Endothelial cell of umbilical vein (primary cell): ENCODE measurements around the gene YTHDC2. TPM values are rescaled to one million over a fixed set of nuclear protein-coding genes. Genes with fewer than 3 reads are reported as not detected.

Experiments
- BruUV-seq: library from RNA; stranded (reverse); fragments of 400-500 nt; replicated peaks from 2 replicates; lab custom pipeline; 2021; lab: Mats Ljungman, UMichigan
- CTCF ChIA-PET: fragments of 300-600, 350-600 bp; sonication (Branson Sonifier 250); formaldehyde crosslinking; loops from one replicate; lab custom pipeline; 2021; ENCODE audit warnings: antibody characterized with exemption, inconsistent platforms; lab: Charles Lee
- POLR2A ChIA-PET: fragments of 300-600, 350-600 bp; sonication (Branson Sonifier 250); formaldehyde crosslinking; loops from one replicate; lab custom pipeline; 2021; ENCODE audit warnings: antibody characterized with exemption, inconsistent platforms; lab: Charles Lee
- DNase-seq: peaks from one replicate; pipeline ENCODE4 v3.0.0-alpha.2; 2011; ENCODE audit warnings: low read depth, low spot score
- FAIRE-seq: peaks from 2 replicates; lab custom pipeline; 2011; peaks lifted over from hg19 to GRCh38; lab: Jason Lieb, UNC
- H2AFZ ChIP-seq: 2 replicates; pipeline ENCODE4 v1.6.0; 2012; ENCODE audit warnings: low read depth, low read length, control low read depth, inconsistent platforms
- H3K27ac ChIP-seq: 2 replicates; pipeline ENCODE4 v1.5.1; 2011; ENCODE audit warnings: low read depth, mild to moderate bottlenecking, control low read depth, low read length, moderate library complexity; ENCODE audit not compliant: insufficient read depth
- H3K27me3 ChIP-seq, 2 experiments: 2 replicates each; pipeline versions ENCODE4 v1.6.0 to v1.6.1; 2011; ENCODE audit warnings: low read length in 2 of 2, mixed read lengths in 1 of 2; ENCODE audit not compliant: control insufficient read depth in 2 of 2, insufficient read depth in 2 of 2
- H3K36me3 ChIP-seq, 2 experiments: 2 replicates in 1 of 2; 3 replicates in 1 of 2; pipeline ENCODE4 v1.5.1; 2011; ENCODE audit warnings: low read length in 2 of 2, mild to moderate bottlenecking in 1 of 2, moderate library complexity in 1 of 2; ENCODE audit not compliant: control insufficient read depth in 2 of 2, insufficient read depth in 2 of 2; ENCODE audit errors: extremely low read depth in 1 of 2
- H3K4me1 ChIP-seq: 3 replicates; pipeline ENCODE4 v1.5.1; 2011; ENCODE audit warnings: mild to moderate bottlenecking, low read length; ENCODE audit not compliant: control insufficient read depth, insufficient read depth; ENCODE audit errors: extremely low read depth
- H3K4me2 ChIP-seq: 2 replicates; pipeline ENCODE4 v1.6.1; 2011; ENCODE audit warnings: low read length, control low read depth, mixed read lengths; ENCODE audit not compliant: insufficient read depth
- H3K4me3 ChIP-seq, 3 experiments: fragments of 200-600 bp in 1 of 3; sonication (generic), shearing (Covaris generic) in 1 of 3; replicated peaks in 1 of 3; 2 replicates each; pipeline ENCODE4 v1.5.1; 2011 to 2016; ENCODE audit warnings: control low read depth in 3 of 3, low read length in 3 of 3, mild to moderate bottlenecking in 2 of 3, inconsistent platforms in 1 of 3, low read depth in 1 of 3, moderate library complexity in 1 of 3; ENCODE audit not compliant: insufficient read depth in 1 of 3
- H3K79me2 ChIP-seq: 2 replicates; pipeline ENCODE4 v1.6.0; 2012; ENCODE audit warnings: low read length, inconsistent platforms; ENCODE audit not compliant: control insufficient read depth, insufficient read depth
- H3K9ac ChIP-seq: replicated peaks from 2 replicates; pipeline ENCODE3; 2011; ENCODE audit warnings: low read length, control low read depth; ENCODE audit not compliant: insufficient read depth; ENCODE audit errors: extremely low read depth
- H3K9me1 ChIP-seq: replicated peaks from 3 replicates; pipeline ENCODE4 v1.6.0; 2011; ENCODE audit warnings: mild to moderate bottlenecking, low read length; ENCODE audit not compliant: control insufficient read depth, insufficient read depth; ENCODE audit errors: extremely low read depth
- H3K9me3 ChIP-seq: replicated peaks from 2 replicates; pipeline ENCODE4 v1.5.1; 2012; ENCODE audit warnings: low read length, inconsistent platforms; ENCODE audit not compliant: control insufficient read depth, insufficient read depth
- H4K20me1 ChIP-seq: replicated peaks from 2 replicates; pipeline ENCODE3; 2011; ENCODE audit warnings: mild to moderate bottlenecking, low read length; ENCODE audit not compliant: control insufficient read depth, insufficient read depth; ENCODE audit errors: extremely low read depth
- EZH2 ChIP-seq: IDR thresholded peaks from 2 replicates; pipeline ENCODE4 v1.6.1; 2012; ENCODE audit warnings: borderline replicate concordance, low read depth, mild to moderate bottlenecking, moderate library complexity, low read length, inconsistent platforms; ENCODE audit not compliant: severe bottlenecking
- FOS ChIP-seq: IDR thresholded peaks from 2 replicates; pipeline ENCODE4 v1.6.1; 2011; ENCODE audit warnings: mild to moderate bottlenecking, low read length, moderate library complexity, borderline replicate concordance; ENCODE audit not compliant: insufficient read depth
- GATA2 ChIP-seq: IDR thresholded peaks from 2 replicates; pipeline ENCODE4 v1.7.0; 2011; ENCODE audit warnings: low read depth, mild to moderate bottlenecking, moderate library complexity, mixed read lengths, low read length; ENCODE audit not compliant: insufficient read length, insufficient read depth
- JUN ChIP-seq: IDR thresholded peaks from 2 replicates; pipeline ENCODE4 v1.6.1; 2011; ENCODE audit warnings: borderline replicate concordance, low read depth; ENCODE audit not compliant: insufficient read length, insufficient read depth
- MYC ChIP-seq: IDR thresholded peaks from one replicate; pipeline ENCODE4 v1.6.1; 2011; ENCODE audit warnings: mild to moderate bottlenecking, low read depth, low read length
- POLR2A ChIP-seq: IDR thresholded peaks from 2 replicates; pipeline ENCODE4 v1.6.1; 2012; ENCODE audit warnings: low read depth, mild to moderate bottlenecking, control low read depth, low read length
- POLR2AphosphoS5 ChIP-seq: IDR thresholded peaks from 2 replicates; pipeline ENCODE4 v1.6.1; 2012; ENCODE audit warnings: low read depth, mild to moderate bottlenecking, control low read depth, low read length, moderate library complexity; ENCODE audit not compliant: insufficient read depth
- dilution Hi-C: fragments of 300-500 bp; cut with MboI; formaldehyde crosslinking; loops from one replicate; pipeline ENCODE4 v1.15.0; 2019; ENCODE audit warnings: low sequenced_read_pairs; ENCODE audit not compliant: extremely low pct_ligation_motif_present
- intact Hi-C: fragments of 100-400 bp; cut with micrococcal nuclease; formaldehyde crosslinking; loops from one replicate; pipeline ENCODE4 v1.10.0; 2022
- polyA plus RNA-seq, 4 experiments: library from polyadenylated mRNA; depleted of rRNA in 3 of 4; stranded (reverse) in 3 of 4; unstranded in 1 of 4; fragments of >200 nt; gene quantifications; 2 replicates each; pipeline versions ENCODE4 v1.2.1 to v1.2.3, GENCODE V29; 2011 to 2012; ENCODE audit warnings: missing spikeins in 1 of 4
- total RNA-seq: library from RNA; stranded (reverse); gene quantifications from 2 replicates; pipeline ENCODE4 v1.2.3, GENCODE V29; 2021
- TF ChIP-seq, protein P1 (sequence below): IDR thresholded peaks from 2 replicates; pipeline ENCODE4 v1.6.1; 2011; ENCODE audit not compliant: insufficient read depth, insufficient read length
- TF ChIP-seq, protein P2 (sequence below), 2 donors: IDR thresholded peaks; 1 replicate in 1 of 2; 2 replicates in 1 of 2; pipeline ENCODE4 v1.5.1; 2011; ENCODE audit warnings: low read length in 2 of 2, mild to moderate bottlenecking in 2 of 2, moderate library complexity in 2 of 2, control low read depth in 1 of 2, inconsistent platforms in 1 of 2, low read depth in 1 of 2; ENCODE audit not compliant: insufficient read depth in 1 of 2; ENCODE audit errors: extremely low read depth in 1 of 2

Gene YTHDC2
- total and polyA plus RNA-seq, 2 donors (not counting 3 experiments of a cell fraction or from before 2014, with no cell fraction given) = 7.6 to 40.7 TPM

DNA sequence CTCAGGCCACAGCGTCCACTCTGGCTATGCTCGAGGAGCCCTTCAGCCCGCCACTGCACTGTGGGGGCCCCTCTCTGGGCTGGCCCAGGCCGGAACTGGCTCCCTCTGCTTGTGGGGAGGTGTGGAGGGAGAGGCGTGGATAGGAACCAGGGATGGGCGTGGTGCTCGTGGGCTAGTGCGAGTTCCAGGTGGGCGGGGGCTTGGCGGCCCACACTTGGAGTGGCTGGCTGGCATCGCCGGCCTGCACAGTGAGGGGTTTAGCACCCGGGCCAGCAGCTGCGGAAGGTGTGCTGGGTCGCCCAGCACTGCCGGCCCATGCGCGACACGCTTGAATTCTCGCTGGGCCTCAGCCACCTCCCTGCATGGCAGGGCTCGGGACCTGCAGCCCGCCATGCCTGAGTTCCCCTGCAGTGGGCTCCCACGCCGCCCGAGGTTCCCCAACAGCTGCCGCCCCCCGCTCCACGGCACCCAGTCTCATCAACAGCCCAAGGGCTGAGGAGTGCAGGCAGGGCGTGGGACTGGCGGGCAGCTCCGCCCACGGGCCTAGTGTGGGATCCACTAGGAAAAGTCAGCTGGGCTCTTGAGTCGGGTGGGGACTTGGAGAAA lies 103.8 kb downstream of the YTHDC2 start:
- intact Hi-C loops = loop anchor here (10.0 kb wide), 2 partner anchors 188 to 748 kb away; partner anchors contain the start of gene KCNN2
- CTCF ChIA-PET = interaction anchor here (2.0 to 2.5 kb wide), 2 partner anchors 832 kb away, joined by 8 to 12 read pairs; no protein-coding TSS in a partner anchor

More for the DNA sequence above, 103.8 kb downstream of the YTHDC2 start:
- no TSS peak for BruUV-seq
- DNase-seq (no peak), FAIRE-seq (no peak)
- Histone ChIP-seq H3K9me1 (no peaks in the 10 kb centered on the region), H3K9ac (no peak overlapping the region), H3K36me3 (no peaks in the 10 kb centered on the region), H3K9me3 (no peaks in the 10 kb centered on the region), H3K27ac (no peak overlapping the region), H3K4me1 (peaks cover 4% of the 10 kb centered on the region), H2AFZ (no peak overlapping the region), H3K27me3 (no peaks in the 10 kb centered on the region), H3K4me3 (no peak overlapping the region), H3K79me2 (no peaks in the 10 kb centered on the region), H3K4me2 (no peak overlapping the region), H4K20me1 (no peaks in the 10 kb centered on the region)
- TF ChIP-seq FOS (no peak), GATA2 (no peak), POLR2AphosphoS5 (no peak), MYC (no peak), EZH2 (no peak), JUN (no peak), POLR2A (no peak)
- TF ChIP-seq, protein P1, sequence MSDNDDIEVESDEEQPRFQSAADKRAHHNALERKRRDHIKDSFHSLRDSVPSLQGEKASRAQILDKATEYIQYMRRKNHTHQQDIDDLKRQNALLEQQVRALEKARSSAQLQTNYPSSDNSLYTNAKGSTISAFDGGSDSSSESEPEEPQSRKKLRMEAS = no peak
- TF ChIP-seq, protein P2, sequence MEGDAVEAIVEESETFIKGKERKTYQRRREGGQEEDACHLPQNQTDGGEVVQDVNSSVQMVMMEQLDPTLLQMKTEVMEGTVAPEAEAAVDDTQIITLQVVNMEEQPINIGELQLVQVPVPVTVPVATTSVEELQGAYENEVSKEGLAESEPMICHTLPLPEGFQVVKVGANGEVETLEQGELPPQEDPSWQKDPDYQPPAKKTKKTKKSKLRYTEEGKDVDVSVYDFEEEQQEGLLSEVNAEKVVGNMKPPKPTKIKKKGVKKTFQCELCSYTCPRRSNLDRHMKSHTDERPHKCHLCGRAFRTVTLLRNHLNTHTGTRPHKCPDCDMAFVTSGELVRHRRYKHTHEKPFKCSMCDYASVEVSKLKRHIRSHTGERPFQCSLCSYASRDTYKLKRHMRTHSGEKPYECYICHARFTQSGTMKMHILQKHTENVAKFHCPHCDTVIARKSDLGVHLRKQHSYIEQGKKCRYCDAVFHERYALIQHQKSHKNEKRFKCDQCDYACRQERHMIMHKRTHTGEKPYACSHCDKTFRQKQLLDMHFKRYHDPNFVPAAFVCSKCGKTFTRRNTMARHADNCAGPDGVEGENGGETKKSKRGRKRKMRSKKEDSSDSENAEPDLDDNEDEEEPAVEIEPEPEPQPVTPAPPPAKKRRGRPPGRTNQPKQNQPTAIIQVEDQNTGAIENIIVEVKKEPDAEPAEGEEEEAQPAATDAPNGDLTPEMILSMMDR (IDR thresholded peaks at IDR 0.05; ENCODE audit: extremely low read depth in 1 of 2, insufficient read depth in 1 of 2, low read depth in 1 of 2, low read length in 2 of 2) = no peak
- POLR2A ChIA-PET = no interaction called here
- dilution Hi-C loops = no loop called here
